GM13977 (cell line): Measurements from ENCODE around the gene CAMK1G.

Experiments used
- DNase-seq: peaks from one replicate; pipeline ENCODE4 v3.0.0; 2012; ENCODE audit warnings: low spot score
- CTCF ChIP-seq: IDR thresholded peaks from 2 replicates; pipeline ENCODE4 v1.5.1; 2012; ENCODE audit warnings: mild to moderate bottlenecking, control low read depth; ENCODE audit not compliant: insufficient read depth; ENCODE audit errors: extremely low read depth, missing control alignments
- in situ Hi-C: fragments of 300-500 bp; cut with MboI; formaldehyde crosslinking; loops from one replicate; pipeline ENCODE4 v1.12.0; 2022; ENCODE audit warnings: low sequenced_read_pairs, low pct_unique_long_range_greater_than_20kb, mixed read lengths, inconsistent platforms; ENCODE audit not compliant: unreplicated experiment

The CAMK1G gene

GRCh38 chr1:209626346-209627026 is 43.0 kb downstream of the CAMK1G start:
- in situ Hi-C loops, result no loop called here
- no peak for TF ChIP-seq CTCF
- DNase-seq, result no peak

- no peak for TF ChIP-seq CTCF
- DNase-seq, result no peak
- in situ Hi-C loops, result no loop called here
Observed at GRCh38 chr1:209627027-209627731, 43.7 kb downstream of the CAMK1G start.

DNA sequence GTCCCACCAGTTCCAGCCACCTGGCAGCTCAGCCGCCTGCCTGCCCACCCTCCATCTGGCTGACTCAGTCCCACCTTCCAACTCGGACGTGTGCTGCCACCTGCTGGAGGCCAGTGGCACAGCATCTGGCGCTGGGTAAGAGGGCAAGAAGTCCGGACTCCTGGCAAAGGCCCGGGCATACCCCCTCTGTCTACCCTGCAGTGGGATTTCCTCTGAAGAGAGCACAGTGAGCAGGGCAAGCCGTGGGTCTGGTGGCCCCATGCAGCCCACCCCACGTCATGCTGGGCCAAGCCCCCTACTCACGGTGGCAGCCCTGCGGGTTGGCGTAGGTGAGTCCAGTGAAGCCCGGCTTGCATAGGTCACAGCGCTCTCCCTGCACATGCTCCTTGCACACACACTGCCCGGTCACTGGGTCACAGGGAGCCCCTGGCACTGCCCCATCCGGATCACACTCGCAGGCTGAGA is 44.2 kb downstream of the CAMK1G start:
- in situ Hi-C loops, result no loop called here
- TF ChIP-seq CTCF, result peak; percentile 97
- DNase-seq, result peak; percentile 84

DNA sequence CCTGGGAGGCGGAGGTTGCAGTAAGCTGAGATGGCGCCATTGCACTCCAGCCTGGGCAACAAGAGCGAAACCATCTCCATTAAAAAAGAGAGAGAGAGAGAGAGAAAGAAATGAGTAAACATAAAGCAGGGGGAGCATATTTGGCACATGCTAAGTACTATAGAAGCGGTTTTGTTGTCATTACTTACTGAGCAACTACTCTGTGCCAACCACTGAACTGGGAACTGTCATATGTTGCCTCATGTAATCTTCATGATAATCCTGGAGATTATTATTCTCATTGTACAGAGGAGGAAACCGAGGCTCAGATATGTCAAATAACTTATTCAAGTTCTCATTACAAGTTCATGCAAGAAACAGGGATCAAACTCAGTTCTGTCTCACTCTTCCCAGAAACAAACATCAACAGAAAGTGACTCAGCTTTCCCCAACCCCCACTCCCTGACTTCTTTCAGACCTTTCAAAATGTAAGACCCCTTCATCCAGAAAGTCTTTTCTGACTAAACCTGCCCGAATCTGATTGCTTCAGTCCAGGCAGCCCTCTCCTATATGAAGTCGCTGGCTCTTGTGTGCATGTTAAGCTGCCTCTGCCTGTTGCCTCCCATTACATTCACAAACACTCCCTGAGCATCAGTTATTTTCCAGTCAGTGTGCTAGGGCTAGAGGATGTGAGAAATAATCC is 45.2 kb downstream of the CAMK1G start:
- no peak for TF ChIP-seq CTCF
- DNase-seq, result no peak
- in situ Hi-C loops, result no loop called here

- in situ Hi-C loops, result no loop called here
- TF ChIP-seq CTCF, result no peak
Observed at GRCh38 chr1:209629621-209630382, 46.3 kb downstream of the CAMK1G start.

More at GRCh38 chr1:209629621-209630382, 46.3 kb downstream of the CAMK1G start:
- DNase-seq, result no peak
